Right forelimb (tissue), 1 donor: ENCODE data around the gene PHF1.
"Not testable (repeated sequence)": the region's sequence is repeated elsewhere in the genome, so short reads cannot be mapped to it uniquely, and the experiment has no call there.

Experiments used
- DNase-seq: peaks from one replicate; pipeline ENCODE4 v3.0.0-alpha.2; 2018

PHF1 gene

GRCh38 chr6:33391922-33392594, 18.8 kb upstream of the PHF1 start:
- no peak for DNase-seq

GRCh38 chr6:33392595-33392948, 18.2 kb upstream of the PHF1 start:
- DNase-seq, result no peak

- DNase-seq, result no peak
Observed at GRCh38 chr6:33392979-33393378, 17.8 kb upstream of the PHF1 start.

GRCh38 chr6:33397541-33397940, 13.3 kb upstream of the PHF1 start:
- no peak for DNase-seq

- not testable (repeated sequence) for DNase-seq
Observed at GRCh38 chr6:33398601-33399000, 12.2 kb upstream of the PHF1 start.

- not testable (repeated sequence) for DNase-seq
Observed at GRCh38 chr6:33399881-33400280, 10.9 kb upstream of the PHF1 start.

GRCh38 chr6:33404884-33405283, 5.9 kb upstream of the PHF1 start:
- no peak for DNase-seq

GRCh38 chr6:33405386-33405940, 5.4 kb upstream of the PHF1 start:
- DNase-seq, result no peak

- DNase-seq, result no peak
Observed at GRCh38 chr6:33406126-33406525, 4.7 kb upstream of the PHF1 start.

- DNase-seq, result no peak
Observed at GRCh38 chr6:33407132-33407718, 3.6 kb upstream of the PHF1 start.

- DNase-seq, result peak; percentile 99
Observed at GRCh38 chr6:33410050-33410710, 634 bp upstream of the PHF1 start.

GRCh38 chr6:33411632-33412005, 805 bp downstream of the PHF1 start:
- no peak for DNase-seq

- no peak for DNase-seq
Observed at GRCh38 chr6:33412140-33413009, 1.6 kb downstream of the PHF1 start.

- DNase-seq, result no peak
Observed at GRCh38 chr6:33413241-33414120, 2.7 kb downstream of the PHF1 start.

- no peak for DNase-seq
Observed at GRCh38 chr6:33414592-33415271, 3.9 kb downstream of the PHF1 start.

GRCh38 chr6:33415831-33416230, 5.0 kb downstream of the PHF1 start:
- no peak for DNase-seq

- no peak for DNase-seq
Observed at GRCh38 chr6:33416386-33417127, 5.7 kb downstream of the PHF1 start.

- DNase-seq, result no peak
Observed at GRCh38 chr6:33417128-33417902, 6.5 kb downstream of the PHF1 start.

GRCh38 chr6:33417903-33418689, 7.3 kb downstream of the PHF1 start, which contains the start of gene CUTA:
TSS of gene CUTA (minus strand) at chr6:33418107. CDS start at chr6:33418000, 107 bp downstream.
- peak; percentile 99 for DNase-seq
